GM12872 (cell line): ENCODE results near the gene RAP2A.

Source experiments
- TF ChIP-seq, protein P1 (sequence below): IDR thresholded peaks from 3 replicates; pipeline ENCODE4 v1.5.1; 2011; ENCODE audit warnings: low read depth, mild to moderate bottlenecking, low read length, moderate library complexity; ENCODE audit not compliant: insufficient read depth

The RAP2A gene

DNA sequence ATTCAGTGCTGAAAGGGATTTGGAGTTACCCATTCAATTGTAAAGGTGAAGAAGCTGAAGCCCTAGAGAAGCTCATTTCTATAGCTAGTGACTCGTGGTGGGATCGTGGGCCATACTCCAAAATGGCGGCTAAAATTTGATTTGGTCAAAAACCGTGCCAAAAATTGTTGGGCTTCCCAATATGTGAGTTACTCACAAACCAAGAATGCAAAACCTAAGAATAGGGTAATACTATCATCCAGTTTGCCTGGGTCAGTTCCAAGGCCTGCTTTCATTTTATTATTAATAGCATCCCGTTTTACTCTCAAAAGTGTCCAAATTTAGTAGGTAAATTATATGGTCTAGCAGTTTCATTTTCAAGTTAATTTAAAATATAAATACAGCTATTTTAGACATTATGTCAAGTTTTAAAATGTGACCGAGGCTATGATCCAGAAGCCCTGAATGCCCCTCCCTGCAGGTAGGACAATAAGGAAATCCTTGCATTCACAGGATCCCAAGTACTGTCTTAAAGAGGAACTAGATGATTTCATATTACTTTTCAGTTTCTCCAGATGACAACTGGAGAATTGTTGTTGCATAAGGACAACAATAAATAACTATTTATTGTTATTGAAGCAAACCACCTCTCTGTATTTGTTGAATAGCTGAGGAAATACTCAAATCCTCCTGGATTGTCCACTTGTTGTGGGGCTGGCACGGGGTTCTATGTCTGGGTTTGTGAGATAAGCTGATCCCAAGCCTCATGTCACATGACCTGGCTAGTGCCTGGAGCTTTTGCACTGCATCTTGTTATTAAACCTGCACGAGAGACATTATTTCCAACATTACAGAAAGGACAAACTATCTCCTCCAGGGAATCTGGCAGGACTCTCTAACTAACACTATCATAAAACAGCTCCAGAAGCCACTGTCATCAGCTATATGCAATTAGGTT is 11.6 kb upstream of the RAP2A start:
- TF ChIP-seq, protein P1, sequence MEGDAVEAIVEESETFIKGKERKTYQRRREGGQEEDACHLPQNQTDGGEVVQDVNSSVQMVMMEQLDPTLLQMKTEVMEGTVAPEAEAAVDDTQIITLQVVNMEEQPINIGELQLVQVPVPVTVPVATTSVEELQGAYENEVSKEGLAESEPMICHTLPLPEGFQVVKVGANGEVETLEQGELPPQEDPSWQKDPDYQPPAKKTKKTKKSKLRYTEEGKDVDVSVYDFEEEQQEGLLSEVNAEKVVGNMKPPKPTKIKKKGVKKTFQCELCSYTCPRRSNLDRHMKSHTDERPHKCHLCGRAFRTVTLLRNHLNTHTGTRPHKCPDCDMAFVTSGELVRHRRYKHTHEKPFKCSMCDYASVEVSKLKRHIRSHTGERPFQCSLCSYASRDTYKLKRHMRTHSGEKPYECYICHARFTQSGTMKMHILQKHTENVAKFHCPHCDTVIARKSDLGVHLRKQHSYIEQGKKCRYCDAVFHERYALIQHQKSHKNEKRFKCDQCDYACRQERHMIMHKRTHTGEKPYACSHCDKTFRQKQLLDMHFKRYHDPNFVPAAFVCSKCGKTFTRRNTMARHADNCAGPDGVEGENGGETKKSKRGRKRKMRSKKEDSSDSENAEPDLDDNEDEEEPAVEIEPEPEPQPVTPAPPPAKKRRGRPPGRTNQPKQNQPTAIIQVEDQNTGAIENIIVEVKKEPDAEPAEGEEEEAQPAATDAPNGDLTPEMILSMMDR: no peak

DNA sequence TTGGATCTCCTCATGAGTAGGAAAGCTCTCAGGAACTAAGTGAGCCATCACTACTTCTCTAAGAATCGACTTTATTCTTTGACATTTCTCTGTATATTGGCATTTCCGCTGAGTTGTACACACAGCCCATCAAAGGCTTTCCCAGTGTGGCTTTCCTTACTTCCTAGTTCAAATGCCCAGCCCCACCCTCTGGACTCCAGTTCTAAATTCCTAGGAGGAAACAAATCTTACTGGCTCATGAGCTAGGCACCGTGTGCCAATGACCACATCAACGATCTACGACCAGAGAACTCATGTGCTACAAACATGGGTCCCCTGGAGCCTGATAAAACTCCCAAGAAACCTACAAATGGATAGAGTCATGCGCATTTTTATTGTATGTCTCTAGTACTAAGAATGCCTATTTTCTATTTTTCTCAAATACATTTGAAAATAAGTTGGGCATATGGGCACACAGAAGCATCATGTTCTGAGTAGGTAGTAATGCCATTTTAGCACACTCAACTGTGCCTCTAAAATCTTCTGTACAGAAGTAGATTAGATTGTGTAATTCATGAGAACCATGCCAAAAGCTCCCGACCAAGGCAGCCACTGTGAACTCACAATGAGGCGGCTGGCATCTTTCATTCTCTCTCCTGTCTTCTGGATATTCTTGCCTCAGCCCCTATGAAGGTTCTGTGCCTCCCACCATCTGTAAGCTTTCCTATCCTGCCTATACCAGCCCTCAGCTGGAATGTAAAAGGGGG is 10.5 kb upstream of the RAP2A start:
- TF ChIP-seq, protein P1: no peak

DNA sequence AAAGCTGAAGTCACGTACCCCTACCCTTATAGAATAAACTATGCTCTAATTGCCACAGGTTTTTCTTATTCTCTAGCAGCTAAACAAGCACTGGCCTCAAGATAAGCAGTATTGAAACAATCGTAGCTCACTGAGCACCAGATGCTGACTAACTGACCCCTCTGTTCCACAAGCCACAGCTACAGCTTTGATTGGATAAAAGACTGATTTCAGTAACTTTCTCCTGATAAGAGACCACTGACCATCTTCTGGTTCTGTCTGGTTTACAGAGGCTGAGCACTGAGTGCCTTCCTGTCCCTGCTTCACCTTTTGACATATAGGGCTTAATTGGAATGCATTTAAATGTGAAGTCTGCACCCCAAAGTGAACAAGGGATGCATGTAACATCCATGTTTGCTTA is 8.4 kb upstream of the RAP2A start:
- TF ChIP-seq, protein P1: no peak

DNA sequence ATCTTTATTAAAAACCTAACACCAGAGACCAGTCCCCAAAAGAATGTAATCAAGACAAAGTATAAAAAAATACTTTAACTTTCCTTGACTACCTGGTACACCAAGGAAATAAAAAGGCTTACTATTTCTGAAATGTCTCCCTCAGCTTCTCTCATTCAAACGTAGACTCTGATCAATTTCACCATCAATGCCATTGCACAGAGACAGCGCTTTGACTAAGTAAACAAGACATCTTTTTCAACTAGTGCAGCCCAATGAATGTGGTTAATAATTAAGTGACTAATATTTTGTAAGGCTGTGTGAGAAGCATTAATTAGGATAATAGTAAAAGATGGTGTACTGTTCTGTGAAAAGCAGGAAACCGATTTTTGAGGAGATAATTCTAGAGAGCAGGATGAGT is 7.3 kb upstream of the RAP2A start:
- TF ChIP-seq, protein P1: no peak

DNA sequence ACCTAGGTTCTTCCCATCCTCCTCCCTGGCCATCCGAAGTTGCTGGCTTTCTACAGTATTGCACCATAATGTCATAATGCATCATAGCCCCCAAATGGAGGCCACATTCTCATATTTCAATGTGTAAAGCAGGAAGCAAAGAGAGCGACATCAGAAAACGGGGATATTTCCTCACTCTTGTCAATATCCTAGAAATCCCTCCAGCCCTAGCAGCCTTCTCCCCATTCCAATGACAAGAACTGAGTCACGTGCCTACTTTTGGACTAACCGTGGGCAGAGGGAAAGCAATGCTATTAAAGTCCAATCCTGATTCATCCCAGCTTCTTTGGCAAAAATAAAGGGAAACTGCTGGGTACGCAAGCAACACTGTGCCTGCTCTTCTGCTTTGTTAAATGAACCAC is 4.3 kb upstream of the RAP2A start:
- TF ChIP-seq, protein P1: no peak

DNA sequence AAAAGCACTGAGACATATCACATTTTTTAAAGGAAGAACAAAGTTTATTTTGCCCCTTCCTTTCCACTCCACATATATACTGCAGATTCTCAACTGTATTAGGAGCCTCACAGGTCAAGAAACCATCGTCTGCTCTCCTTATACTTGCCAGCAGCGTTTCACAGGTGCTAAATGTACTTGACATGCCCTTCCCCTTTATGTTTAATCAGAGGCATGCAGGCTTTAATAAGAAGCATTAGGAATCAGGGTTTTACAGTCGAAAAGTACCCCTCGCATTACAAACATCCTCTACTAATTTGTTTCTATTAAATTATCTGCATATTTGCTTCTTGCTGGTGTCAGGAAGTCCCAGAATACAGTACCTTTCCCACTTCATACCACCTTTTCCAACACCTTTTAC is 3.7 kb upstream of the RAP2A start:
- TF ChIP-seq, protein P1: no peak

DNA sequence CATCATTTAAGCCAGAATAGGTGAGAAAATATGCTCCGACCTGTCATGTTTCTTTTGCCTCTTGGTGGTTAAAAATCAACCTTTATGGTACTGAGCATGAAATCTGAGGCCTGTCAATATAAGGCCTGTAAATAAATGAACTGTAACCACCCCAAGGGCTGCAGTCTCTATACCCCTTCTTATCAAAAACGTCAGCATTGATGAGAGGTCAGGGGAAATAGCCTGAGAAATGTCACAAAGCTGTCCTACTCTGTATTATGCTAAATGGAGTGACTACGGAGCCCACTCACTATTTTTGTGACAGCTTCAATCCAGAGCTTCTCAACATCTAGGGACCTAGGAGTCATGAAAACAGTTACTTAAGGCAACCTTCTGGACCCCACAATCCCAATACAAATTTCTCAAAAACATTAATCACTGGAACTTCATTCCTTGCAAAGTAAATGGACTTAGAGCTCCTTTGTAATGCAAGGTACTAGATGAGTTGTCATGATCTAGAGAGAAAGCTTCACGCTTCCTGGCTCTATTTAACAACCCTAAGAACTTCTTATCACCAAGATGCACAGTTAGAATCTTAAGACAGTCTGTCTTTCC is 2.7 kb upstream of the RAP2A start:
- TF ChIP-seq, protein P1: no peak
